Neural cell (in vitro differentiated cells): ENCODE measurements around the gene PHYHIPL.

ENCODE experiments used
- EP300 ChIP-seq: fragments of 450-650 bp; conservative IDR thresholded peaks from 2 replicates; pipeline ENCODE4 v1.6.1; 2014; ENCODE audit warnings: antibody characterized with exemption, mild to moderate bottlenecking, moderate library complexity; ENCODE audit not compliant: poor library complexity, severe bottlenecking
- EZH2 ChIP-seq: fragments of 200-600, 300-800 bp; shearing (Covaris generic), sonication (generic); IDR thresholded peaks from 2 replicates; pipeline ENCODE4 v1.6.1; 2014; ENCODE audit warnings: antibody characterized with exemption, low read length, borderline replicate concordance, mild to moderate bottlenecking; ENCODE audit not compliant: insufficient read depth, poor library complexity, severe bottlenecking

- TF ChIP-seq EZH2, result no peak
- TF ChIP-seq EP300, result no peak
Observed at GRCh38 chr10:59279476-59279875, 103.0 kb downstream of the PHYHIPL start.
